ENCODE results near the gene WDR44.

WDR44 gene

DNA sequence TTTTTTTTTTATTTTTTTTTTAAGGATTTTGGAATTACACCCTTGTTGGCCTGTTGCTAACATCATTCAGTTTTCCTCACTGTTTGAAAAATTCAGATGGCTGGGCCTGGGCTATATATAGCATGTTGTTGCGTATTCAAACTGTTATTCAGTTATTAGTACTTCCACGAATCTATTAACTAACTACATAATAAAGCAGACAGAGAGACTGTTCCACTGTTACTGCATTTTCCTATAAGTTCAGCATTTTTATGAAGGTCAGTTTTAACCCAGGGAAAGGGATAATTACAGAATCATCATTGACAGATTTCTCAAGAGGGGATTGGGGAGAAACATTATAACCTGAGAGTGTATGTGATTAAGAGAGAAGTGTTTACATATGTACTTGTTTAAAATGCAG is 152.8 kb downstream of the WDR44 start:
- TF ChIP-seq, protein P1, sequence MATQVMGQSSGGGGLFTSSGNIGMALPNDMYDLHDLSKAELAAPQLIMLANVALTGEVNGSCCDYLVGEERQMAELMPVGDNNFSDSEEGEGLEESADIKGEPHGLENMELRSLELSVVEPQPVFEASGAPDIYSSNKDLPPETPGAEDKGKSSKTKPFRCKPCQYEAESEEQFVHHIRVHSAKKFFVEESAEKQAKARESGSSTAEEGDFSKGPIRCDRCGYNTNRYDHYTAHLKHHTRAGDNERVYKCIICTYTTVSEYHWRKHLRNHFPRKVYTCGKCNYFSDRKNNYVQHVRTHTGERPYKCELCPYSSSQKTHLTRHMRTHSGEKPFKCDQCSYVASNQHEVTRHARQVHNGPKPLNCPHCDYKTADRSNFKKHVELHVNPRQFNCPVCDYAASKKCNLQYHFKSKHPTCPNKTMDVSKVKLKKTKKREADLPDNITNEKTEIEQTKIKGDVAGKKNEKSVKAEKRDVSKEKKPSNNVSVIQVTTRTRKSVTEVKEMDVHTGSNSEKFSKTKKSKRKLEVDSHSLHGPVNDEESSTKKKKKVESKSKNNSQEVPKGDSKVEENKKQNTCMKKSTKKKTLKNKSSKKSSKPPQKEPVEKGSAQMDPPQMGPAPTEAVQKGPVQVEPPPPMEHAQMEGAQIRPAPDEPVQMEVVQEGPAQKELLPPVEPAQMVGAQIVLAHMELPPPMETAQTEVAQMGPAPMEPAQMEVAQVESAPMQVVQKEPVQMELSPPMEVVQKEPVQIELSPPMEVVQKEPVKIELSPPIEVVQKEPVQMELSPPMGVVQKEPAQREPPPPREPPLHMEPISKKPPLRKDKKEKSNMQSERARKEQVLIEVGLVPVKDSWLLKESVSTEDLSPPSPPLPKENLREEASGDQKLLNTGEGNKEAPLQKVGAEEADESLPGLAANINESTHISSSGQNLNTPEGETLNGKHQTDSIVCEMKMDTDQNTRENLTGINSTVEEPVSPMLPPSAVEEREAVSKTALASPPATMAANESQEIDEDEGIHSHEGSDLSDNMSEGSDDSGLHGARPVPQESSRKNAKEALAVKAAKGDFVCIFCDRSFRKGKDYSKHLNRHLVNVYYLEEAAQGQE (IDR thresholded peaks at IDR 0.05; ENCODE audit: low read depth) = no peak

GRCh38 chrX:118499295-118499694 is 153.4 kb downstream of the WDR44 start:
- TF ChIP-seq CEBPB (IDR thresholded peaks at IDR 0.05) (no peak), RAD21 (IDR thresholded peaks at IDR 0.05; ENCODE audit: low read depth) (no peak), FOXM1 (IDR thresholded peaks at IDR 0.05; ENCODE audit: borderline replicate concordance, low read depth) (no peak), EGR1 (IDR thresholded peaks at IDR 0.05) (no peak), USF1 (IDR thresholded peaks at IDR 0.05) (no peak), YY1 (IDR thresholded peaks at IDR 0.05; ENCODE audit: low read depth) (no peak)
- TF ChIP-seq, protein P1 (IDR thresholded peaks at IDR 0.05; ENCODE audit: low read depth) = no peak

All from Ishikawa (cell line).